Ishikawa (cell line): ENCODE data around the gene NDUFB8.

Source experiments
- EP300 ChIP-seq: IDR thresholded peaks from 2 replicates; pipeline ENCODE4 v1.6.1; 2012; ENCODE audit warnings: borderline replicate concordance
- MAX ChIP-seq: IDR thresholded peaks from 2 replicates; pipeline ENCODE4 v1.6.1; 2012
- RAD21 ChIP-seq: IDR thresholded peaks from 2 replicates; pipeline ENCODE4 v1.6.1; 2012; ENCODE audit warnings: low read depth
- REST ChIP-seq: IDR thresholded peaks from 2 replicates; pipeline ENCODE4 v1.6.1; 2012; ENCODE audit warnings: low read depth, mild to moderate bottlenecking
- USF1 ChIP-seq: IDR thresholded peaks from 2 replicates; pipeline ENCODE4 v1.6.1; 2012

- TF ChIP-seq EP300: no peak
- TF ChIP-seq USF1: no peak
- TF ChIP-seq REST: no peak
- TF ChIP-seq RAD21: no peak
- TF ChIP-seq MAX: no peak
These were observed 40.3 kb downstream of the NDUFB8 start for GRCh38 chr10:100489396-100489795.
